Mesenchymal stem cell (in vitro differentiated cells and primary cell): ENCODE data around the gene CSHL1. TPM values are rescaled to one million over a fixed set of nuclear protein-coding genes. Genes with fewer than 3 reads are reported as not detected.
A peak's percentile ranks its signal among the peaks of the same experiment; 100 is the strongest.

Source experiments
- DNase-seq: peaks from one replicate; pipeline ENCODE4 v3.0.0-alpha.2; 2013
- H2AFZ ChIP-seq: one replicate; pipeline ENCODE4 v1.6.1; 2013; ENCODE audit warnings: low read depth, mild to moderate bottlenecking, control low read depth, inconsistent platforms, low read length, moderate library complexity
- H2AK5ac ChIP-seq: 2 replicates; pipeline ENCODE4 v1.6.1; 2013; ENCODE audit warnings: low read length, moderate library complexity, mild to moderate bottlenecking, inconsistent platforms; ENCODE audit not compliant: severe bottlenecking
- H2BK120ac ChIP-seq: one replicate; pipeline ENCODE4 v1.6.1; 2013; ENCODE audit warnings: low read depth, mild to moderate bottlenecking, inconsistent platforms, low read length, moderate library complexity
- H2BK12ac ChIP-seq, 2 experiments: one replicate each; pipeline ENCODE4 v1.6.1; 2013; ENCODE audit warnings: inconsistent platforms in 2 of 2, low read length in 2 of 2, mild to moderate bottlenecking in 2 of 2, moderate library complexity in 2 of 2, control low read depth in 1 of 2
- H2BK15ac ChIP-seq: one replicate; pipeline ENCODE4 v1.6.1; 2013; ENCODE audit warnings: mild to moderate bottlenecking, low read depth, inconsistent platforms; ENCODE audit not compliant: poor library complexity, severe bottlenecking
- H2BK5ac ChIP-seq: 2 replicates; pipeline ENCODE4 v1.6.1; 2013; ENCODE audit warnings: low read depth, mild to moderate bottlenecking, low read length, control low read depth, inconsistent platforms; ENCODE audit not compliant: poor library complexity, severe bottlenecking
- H3K14ac ChIP-seq, 2 experiments: one replicate each; pipeline ENCODE4 v1.6.1; 2013; ENCODE audit warnings: inconsistent platforms in 2 of 2, low read length in 2 of 2, control low read depth in 1 of 2, mild to moderate bottlenecking in 1 of 2, moderate library complexity in 1 of 2
- H3K18ac ChIP-seq, 2 experiments: one replicate each; pipeline ENCODE4 v1.6.1; 2013; ENCODE audit warnings: inconsistent platforms in 2 of 2, low read length in 2 of 2, control low read depth in 1 of 2, low read depth in 1 of 2, mild to moderate bottlenecking in 1 of 2
- H3K23ac ChIP-seq, 2 experiments: one replicate each; pipeline ENCODE4 v1.6.1; 2013; ENCODE audit warnings: inconsistent platforms in 2 of 2, low read length in 2 of 2, mild to moderate bottlenecking in 2 of 2, moderate library complexity in 2 of 2, control low read depth in 1 of 2
- H3K27ac ChIP-seq: 2 replicates; pipeline ENCODE4 v1.5.1; 2013; ENCODE audit warnings: mild to moderate bottlenecking, moderate library complexity, low read length, control low read depth, inconsistent platforms; ENCODE audit not compliant: poor library complexity, severe bottlenecking
- H3K27me3 ChIP-seq, 2 experiments: 2 replicates each; pipeline versions ENCODE4 v1.6.1 to v1.7.0; 2013; ENCODE audit warnings: low read length in 2 of 2, mild to moderate bottlenecking in 2 of 2, moderate library complexity in 2 of 2, control low read depth in 1 of 2, inconsistent platforms in 1 of 2; ENCODE audit not compliant: control insufficient read depth in 1 of 2, insufficient read depth in 1 of 2
- H3K36me3 ChIP-seq, 2 experiments: 2 replicates each; pipeline versions ENCODE4 v1.6.1 to v1.7.0; 2013; ENCODE audit warnings: low read length in 2 of 2, control low read depth in 1 of 2, inconsistent platforms in 1 of 2, low read depth in 1 of 2, mild to moderate bottlenecking in 1 of 2; ENCODE audit not compliant: insufficient read depth in 2 of 2, control insufficient read depth in 1 of 2
- H3K4ac ChIP-seq, 2 experiments: one replicate each; pipeline ENCODE4 v1.6.1; 2013; ENCODE audit warnings: inconsistent platforms in 2 of 2, low read length in 2 of 2, mild to moderate bottlenecking in 2 of 2, moderate library complexity in 2 of 2, control low read depth in 1 of 2, low read depth in 1 of 2
- H3K4me1 ChIP-seq: 2 replicates; pipeline ENCODE4 v1.6.1; 2013; ENCODE audit warnings: low read depth, low read length, control low read depth; ENCODE audit not compliant: control insufficient read depth, insufficient read depth
- H3K4me2 ChIP-seq: 2 replicates; pipeline ENCODE4 v1.6.1; 2013; ENCODE audit warnings: low read length, mild to moderate bottlenecking, inconsistent platforms; ENCODE audit not compliant: poor library complexity, severe bottlenecking
- H3K4me3 ChIP-seq, 2 experiments: 2 replicates each; pipeline versions ENCODE4 v1.5.1 to v1.7.0; 2013; ENCODE audit warnings: low read length in 2 of 2, mild to moderate bottlenecking in 2 of 2, control low read depth in 1 of 2, low read depth in 1 of 2; ENCODE audit not compliant: insufficient read depth in 1 of 2
- H3K79me1 ChIP-seq: replicated peaks from 2 replicates; pipeline ENCODE4 v1.6.1; 2013; ENCODE audit warnings: mild to moderate bottlenecking, control low read depth, low read length, inconsistent platforms; ENCODE audit not compliant: poor library complexity, severe bottlenecking
- H3K9ac ChIP-seq: 2 replicates; pipeline ENCODE4 v1.7.0; 2013; ENCODE audit warnings: mild to moderate bottlenecking, low read length, moderate library complexity
- H3K9me3 ChIP-seq: 2 replicates; pipeline ENCODE4 v1.7.0; 2013; ENCODE audit warnings: mild to moderate bottlenecking, low read length; ENCODE audit not compliant: control insufficient read depth
- H4K8ac ChIP-seq: one replicate; pipeline ENCODE4 v1.6.1; 2013; ENCODE audit warnings: inconsistent platforms, mild to moderate bottlenecking, low read length, moderate library complexity
- H4K91ac ChIP-seq: one replicate; pipeline ENCODE4 v1.6.1; 2013; ENCODE audit warnings: mild to moderate bottlenecking, low read length, inconsistent platforms
- WGBS: methylation state at CpG from one replicate; pipeline ENCODE4 v1.1.7; 2013; ENCODE audit warnings: mixed read lengths; 5-methylcytosine and 5-hydroxymethylcytosine counted together
- polyA plus RNA-seq, 2 experiments: library from polyadenylated mRNA; stranded (reverse); fragments of 200-250 nt; gene quantifications; one replicate each; pipeline ENCODE4 v1.2.3, GENCODE V29; 2013

Gene CSHL1
- not detected for polyA plus RNA-seq (2013, experiment 1 of 2)
- polyA plus RNA-seq (2013, experiment 2 of 2): not detected

- no peak within 1 kb of the TSS for H3K27ac ChIP-seq
- no peak within 1 kb of the TSS for H2BK15ac ChIP-seq
- H3K14ac ChIP-seq: no peak within 1 kb of the TSS
- no peak within 1 kb of the TSS for H2BK5ac ChIP-seq
- no peaks in the 10 kb centered on the region for H3K4me1 ChIP-seq
- H3K79me1 ChIP-seq: no peaks in the 10 kb centered on the region
- no peak within 1 kb of the TSS for H4K91ac ChIP-seq
- H3K36me3 ChIP-seq: no peaks in the 10 kb centered on the region
- H2BK12ac ChIP-seq: no peak within 1 kb of the TSS
- no peak within 1 kb of the TSS for H2AFZ ChIP-seq
- H3K18ac ChIP-seq: no peak within 1 kb of the TSS
- H3K9ac ChIP-seq: no peak within 1 kb of the TSS
- DNase-seq: no peak
- H3K27me3 ChIP-seq: peaks cover 34 to 61% of the 10 kb centered on the region in 2 experiments
- 56% methylated on average over 13 of the region's 15 CpGs for WGBS
- H2AK5ac ChIP-seq: no peak within 1 kb of the TSS
- no peak within 1 kb of the TSS for H3K4me2 ChIP-seq
- H3K9me3 ChIP-seq: no peaks in the 10 kb centered on the region
- no peak within 1 kb of the TSS for H3K23ac ChIP-seq
- H3K4me3 ChIP-seq: no peak within 1 kb of the TSS
- H3K4ac ChIP-seq: no peak within 1 kb of the TSS
- no peak within 1 kb of the TSS for H2BK120ac ChIP-seq
- no peak within 1 kb of the TSS for H4K8ac ChIP-seq
These were observed at the start of gene CSHL1 for GRCh38 chr17:63911041-63911635. CSHL1 (minus strand) TSS chr17:63911258; CDS start chr17:63911196, 62 bp downstream.

- Histone ChIP-seq H3K18ac (no peak overlapping the region), H3K36me3 (no peaks in the 10 kb centered on the region), H3K14ac (no peak overlapping the region), H2AFZ (no peak overlapping the region), H3K9ac (no peak overlapping the region), H3K79me1 (no peaks in the 10 kb centered on the region), H2BK12ac (no peak overlapping the region), H2BK15ac (no peak overlapping the region), H4K8ac (no peak overlapping the region), H3K9me3 (no peaks in the 10 kb centered on the region), H2BK120ac (no peak overlapping the region), H3K4ac (no peak overlapping the region), H3K4me2 (no peak overlapping the region), H2BK5ac (no peak overlapping the region), H2AK5ac (no peak overlapping the region), H3K27ac (no peak overlapping the region), H3K27me3 (peaks cover 20% of the 10 kb centered on the region in 2 experiments), H3K4me1 (peaks cover 2% of the 10 kb centered on the region), H3K4me3 (no peak overlapping the region), H4K91ac (no peak overlapping the region), H3K23ac (no peak overlapping the region)
- DNase-seq: no peak
- 9% methylated on average over 7 of the region's 7 CpGs for WGBS
These were observed 49.4 kb upstream of the CSHL1 start for GRCh38 chr17:63960430-63960829.

- Histone ChIP-seq H3K79me1 (no peaks in the 10 kb centered on the region), H3K4ac (no peak overlapping the region), H3K9me3 (no peaks in the 10 kb centered on the region), H2BK15ac (no peak overlapping the region), H4K8ac (no peak overlapping the region), H3K4me1 (peaks cover 2% of the 10 kb centered on the region), H3K23ac (no peak overlapping the region), H2AFZ (no peak overlapping the region), H3K4me2 (no peak overlapping the region), H3K27me3 (peaks cover 20 to 23% of the 10 kb centered on the region in 2 experiments), H3K9ac (no peak overlapping the region), H3K27ac (no peak overlapping the region), H3K36me3 (no peaks in the 10 kb centered on the region), H2BK12ac (no peak overlapping the region), H3K18ac (peak overlapping the region in 1 of 2 experiments; percentile 32), H2BK120ac (no peak overlapping the region), H2AK5ac (no peak overlapping the region), H3K4me3 (no peak overlapping the region), H2BK5ac (no peak overlapping the region), H4K91ac (no peak overlapping the region), H3K14ac (no peak overlapping the region)
- no peak for DNase-seq
- 83% methylated on average over 9 of the region's 9 CpGs for WGBS
These were observed 48.9 kb upstream of the CSHL1 start for GRCh38 chr17:63960006-63960405.

GRCh38 chr17:63956296-63956920 is 45.4 kb upstream of the CSHL1 start:
- Histone ChIP-seq H4K91ac (no peak overlapping the region), H3K23ac (no peak overlapping the region)
- WGBS: 91% methylated on average over 4 of the region's 5 CpGs

More at GRCh38 chr17:63956296-63956920, 45.4 kb upstream of the CSHL1 start:
- H2BK12ac ChIP-seq: no peak overlapping the region
- no peaks in the 10 kb centered on the region for H3K9me3 ChIP-seq
- H3K4ac ChIP-seq: no peak overlapping the region
- no peak overlapping the region for H2AK5ac ChIP-seq
- H3K18ac ChIP-seq: no peak overlapping the region
- H2BK120ac ChIP-seq: no peak overlapping the region
- no peak overlapping the region for H3K4me2 ChIP-seq
- H2BK15ac ChIP-seq: no peak overlapping the region
- no peak overlapping the region for H3K27ac ChIP-seq
- H4K8ac ChIP-seq: no peak overlapping the region
- H3K14ac ChIP-seq: no peak overlapping the region
- peaks cover 20 to 48% of the 10 kb centered on the region in 2 experiments for H3K27me3 ChIP-seq
- H2AFZ ChIP-seq: no peak overlapping the region
- DNase-seq: peak; percentile 33
- H3K4me3 ChIP-seq: no peak overlapping the region
- no peak overlapping the region for H2BK5ac ChIP-seq
- no peaks in the 10 kb centered on the region for H3K79me1 ChIP-seq
- peaks cover under 1% of the 10 kb centered on the region for H3K4me1 ChIP-seq
- no peak overlapping the region for H3K9ac ChIP-seq
- H3K36me3 ChIP-seq: no peaks in the 10 kb centered on the region
